GM12801 (cell line): ENCODE results near the gene ENTPD8.

Source experiments
- TF ChIP-seq, protein P1 (sequence below): IDR thresholded peaks from one replicate; pipeline ENCODE4 v1.5.1; 2011; ENCODE audit warnings: control low read depth; ENCODE audit not compliant: insufficient read length; ENCODE audit errors: extremely low read depth

Gene ENTPD8

DNA sequence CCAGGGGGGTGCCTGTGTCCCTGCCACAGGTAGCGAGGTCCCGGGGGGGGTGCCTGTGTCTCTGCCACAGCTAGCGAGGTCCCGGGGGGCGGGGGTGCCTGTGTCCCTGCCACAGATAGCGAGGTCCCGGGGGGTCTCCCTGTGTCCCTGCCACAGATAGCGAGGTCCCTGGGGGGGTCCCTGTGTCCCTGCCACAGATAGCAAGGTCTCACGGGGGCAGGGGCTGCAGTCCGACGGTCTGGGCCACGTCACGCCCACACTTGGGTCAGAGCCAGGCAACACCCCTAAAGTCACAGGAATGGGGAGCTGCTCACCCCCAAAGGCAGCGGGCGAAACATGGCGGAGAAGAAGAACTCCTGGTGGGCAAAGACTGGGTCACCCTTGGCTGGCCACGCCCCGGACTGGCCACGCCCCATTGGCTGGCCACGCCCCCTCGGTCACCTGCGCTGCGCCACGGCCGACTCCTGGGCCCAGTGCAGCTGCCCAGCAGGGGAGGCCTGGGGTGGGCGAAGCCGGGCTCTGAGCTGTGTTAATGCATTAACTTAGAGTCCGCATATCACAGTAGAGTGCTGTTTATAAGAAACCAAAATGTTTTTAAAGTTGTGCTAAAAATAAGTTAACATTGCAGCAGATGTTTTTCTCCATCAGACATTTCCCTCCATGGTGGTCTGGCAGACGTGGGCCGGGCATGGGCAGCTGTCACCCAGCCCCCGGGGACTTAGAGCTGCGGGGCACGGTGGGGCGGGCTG is 11.0 kb downstream of the ENTPD8 start:
- TF ChIP-seq, protein P1, sequence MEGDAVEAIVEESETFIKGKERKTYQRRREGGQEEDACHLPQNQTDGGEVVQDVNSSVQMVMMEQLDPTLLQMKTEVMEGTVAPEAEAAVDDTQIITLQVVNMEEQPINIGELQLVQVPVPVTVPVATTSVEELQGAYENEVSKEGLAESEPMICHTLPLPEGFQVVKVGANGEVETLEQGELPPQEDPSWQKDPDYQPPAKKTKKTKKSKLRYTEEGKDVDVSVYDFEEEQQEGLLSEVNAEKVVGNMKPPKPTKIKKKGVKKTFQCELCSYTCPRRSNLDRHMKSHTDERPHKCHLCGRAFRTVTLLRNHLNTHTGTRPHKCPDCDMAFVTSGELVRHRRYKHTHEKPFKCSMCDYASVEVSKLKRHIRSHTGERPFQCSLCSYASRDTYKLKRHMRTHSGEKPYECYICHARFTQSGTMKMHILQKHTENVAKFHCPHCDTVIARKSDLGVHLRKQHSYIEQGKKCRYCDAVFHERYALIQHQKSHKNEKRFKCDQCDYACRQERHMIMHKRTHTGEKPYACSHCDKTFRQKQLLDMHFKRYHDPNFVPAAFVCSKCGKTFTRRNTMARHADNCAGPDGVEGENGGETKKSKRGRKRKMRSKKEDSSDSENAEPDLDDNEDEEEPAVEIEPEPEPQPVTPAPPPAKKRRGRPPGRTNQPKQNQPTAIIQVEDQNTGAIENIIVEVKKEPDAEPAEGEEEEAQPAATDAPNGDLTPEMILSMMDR: no peak

- TF ChIP-seq, protein P1: no peak
Measured at GRCh38 chr9:137429546-137429890, 11.6 kb downstream of the ENTPD8 start.

DNA sequence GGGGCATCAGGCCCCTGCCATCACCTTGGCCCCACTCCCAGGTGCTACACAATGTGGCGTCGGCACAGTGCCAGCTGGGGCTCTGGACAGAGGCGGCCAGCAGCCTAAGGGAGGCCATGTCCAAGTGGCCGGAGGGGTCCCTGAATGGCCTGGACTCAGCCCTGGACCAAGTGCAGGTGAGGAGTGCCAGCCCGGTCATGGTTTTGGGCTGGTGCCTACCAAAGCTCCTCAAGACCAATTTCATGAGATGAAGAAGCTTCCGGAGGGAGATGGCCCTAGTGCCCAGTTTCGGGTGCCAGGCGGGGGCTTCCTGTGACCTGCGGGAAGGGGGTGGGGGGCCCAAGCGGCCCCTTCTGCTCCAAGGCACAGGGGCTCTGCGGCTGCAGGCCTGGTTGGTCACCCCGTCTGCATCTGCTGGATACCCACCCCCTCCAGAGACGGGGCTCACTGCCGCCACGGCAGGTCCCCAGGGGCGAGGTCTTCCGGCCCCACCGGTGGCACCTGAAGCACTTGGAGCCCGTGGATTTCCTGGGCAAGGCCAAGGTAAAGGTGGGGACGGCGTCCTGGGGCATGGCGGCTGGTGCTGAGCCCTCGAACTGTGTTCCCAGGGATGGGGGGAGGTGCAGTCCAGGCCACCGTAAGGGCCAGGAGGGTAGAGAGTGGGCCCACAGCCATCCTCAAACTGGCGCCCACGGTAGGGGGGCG is 12.2 kb downstream of the ENTPD8 start:
- TF ChIP-seq, protein P1: no peak

GRCh38 chr9:137428311-137428630 is 12.9 kb downstream of the ENTPD8 start:
- TF ChIP-seq, protein P1: no peak

DNA sequence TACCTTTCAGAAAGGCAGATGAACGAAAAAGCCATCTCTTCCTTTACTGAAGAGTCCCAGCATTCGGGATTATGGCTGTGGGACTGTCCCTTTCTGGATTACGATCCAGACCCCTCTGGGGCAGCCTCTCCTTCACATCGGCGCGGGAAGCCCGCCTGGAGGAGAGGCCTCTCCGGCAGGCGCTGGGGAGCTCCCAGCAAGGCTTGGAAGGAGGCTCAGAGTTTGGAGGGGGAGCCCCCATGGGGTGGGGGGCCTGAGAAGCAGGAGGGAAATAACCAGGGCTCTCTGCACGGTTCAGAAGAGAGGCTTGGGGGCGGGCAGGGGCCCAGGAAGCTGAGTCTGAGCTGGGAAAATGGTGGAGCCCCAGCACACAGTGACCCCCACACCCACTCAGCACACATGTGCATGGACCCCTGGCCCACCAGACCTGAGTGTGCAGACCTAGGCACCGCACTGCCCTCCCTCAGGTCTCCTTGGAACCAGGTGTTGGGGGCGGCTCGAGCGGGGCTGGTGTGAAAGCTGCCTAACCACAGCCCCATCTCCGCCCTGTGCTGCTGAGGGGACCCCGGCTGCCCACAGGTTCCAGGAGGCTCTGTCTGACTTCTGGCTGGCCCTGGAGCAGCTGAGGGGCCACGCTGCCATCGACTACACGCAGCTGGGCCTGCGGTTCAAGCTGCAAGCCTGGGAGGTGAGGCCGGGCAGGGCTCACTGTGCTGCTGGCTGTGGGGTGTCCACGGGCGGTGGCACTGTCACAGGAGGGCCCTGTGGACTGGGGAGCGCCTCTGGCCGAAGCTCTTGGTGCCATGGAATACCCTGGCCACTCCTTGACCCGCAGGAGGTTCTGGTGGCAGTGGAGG is 13.5 kb downstream of the ENTPD8 start:
- TF ChIP-seq, protein P1: no peak

DNA sequence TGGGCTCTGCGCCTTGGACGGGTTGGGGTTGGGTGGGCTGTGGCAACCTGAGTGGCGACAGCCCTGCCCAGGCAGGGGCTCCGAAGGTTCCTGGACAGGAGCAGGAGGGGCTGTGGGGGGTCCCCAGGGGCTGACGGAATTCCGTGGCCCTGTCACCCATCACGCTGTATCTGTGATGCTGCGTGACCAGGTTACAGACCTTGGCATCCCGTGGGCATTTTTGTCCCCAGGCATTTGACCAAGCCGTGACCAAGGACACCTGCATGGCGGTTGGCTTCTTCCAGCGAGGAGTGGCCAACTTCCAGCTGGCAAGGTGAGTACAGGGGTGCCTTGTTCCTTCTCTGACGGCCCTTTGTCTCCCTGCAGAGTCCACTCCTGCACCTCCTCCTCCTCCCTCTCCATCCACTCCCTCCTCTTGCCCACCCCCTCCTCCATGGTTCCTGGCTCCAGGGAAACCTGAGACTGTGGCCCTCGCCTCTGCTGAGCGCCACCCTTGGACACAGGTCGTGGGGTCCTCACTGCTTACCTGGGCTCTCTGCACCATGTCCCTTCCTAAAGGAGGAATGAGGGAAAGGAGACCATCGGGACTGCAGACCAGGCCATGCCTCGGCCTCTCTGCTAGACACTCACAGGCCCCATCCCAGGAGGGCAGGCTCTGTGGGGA is 15.0 kb downstream of the ENTPD8 start:
- TF ChIP-seq, protein P1: no peak

- TF ChIP-seq, protein P1: no peak
Measured at GRCh38 chr9:137423514-137424291, 17.5 kb downstream of the ENTPD8 start.
